Heart right ventricle (tissue), 16 donors: ENCODE data around the gene MAMDC2. TPM values are rescaled to one million over a fixed set of nuclear protein-coding genes. Genes with fewer than 3 reads are reported as not detected.

Source experiments
- ATAC-seq, 8 donors: fragments of 200-7000 bp; cut with Tn5 transposase; one replicate each; pipeline ENCODE4 v1.9.1; 2020; ENCODE audit warnings: mild to moderate bottlenecking in 8 of 8, moderate library complexity in 8 of 8, moderate number of reproducible peaks in 1 of 8
- DNase-seq, 2 donors: peaks; one replicate each; pipeline ENCODE4 v3.0.0-alpha.2; 2020
- H3K27ac ChIP-seq, 10 donors: fragments of 200-600 bp; sonication (generic) in 2 of 10; one replicate each; pipeline versions ENCODE4 v1.5.0 to v1.8.0; 2020 to 2022; ENCODE audit warnings: mild to moderate bottlenecking in 3 of 10
- H3K27me3 ChIP-seq, 7 donors: fragments of 200-600 bp; one replicate each; pipeline ENCODE4 v1.8.0; 2021 to 2022; ENCODE audit warnings: mild to moderate bottlenecking in 2 of 7
- H3K36me3 ChIP-seq, 9 donors: fragments of 200-600 bp; sonication (generic) in 1 of 9; one replicate each; pipeline versions ENCODE4 v1.5.0 to v1.8.0; 2020 to 2022; ENCODE audit warnings: mild to moderate bottlenecking in 2 of 9
- H3K4me1 ChIP-seq, 9 donors: fragments of 200-600 bp; sonication (generic) in 1 of 9; one replicate each; pipeline versions ENCODE4 v1.5.0 to v1.8.0; 2020 to 2022; ENCODE audit warnings: mild to moderate bottlenecking in 4 of 9
- H3K4me3 ChIP-seq, 10 donors: fragments of 200-600 bp; sonication (generic) in 2 of 10; one replicate each; pipeline versions ENCODE4 v1.5.0 to v1.8.0; 2020 to 2022; ENCODE audit warnings: mild to moderate bottlenecking in 7 of 10, moderate library complexity in 2 of 10
- H3K9me3 ChIP-seq, 11 donors: fragments of 200-600 bp in 10 of 11; sonication (generic) in 2 of 11; one replicate each; pipeline versions ENCODE4 v1.5.0 to v1.8.0; 2013 to 2022; ENCODE audit warnings: mild to moderate bottlenecking in 2 of 11, control low read depth in 1 of 11, moderate library complexity in 1 of 11
- WGBS, 2 donors: extraction: QIAGEN DNeasy Blood & Tissue Kit; methylation state at CpG; one replicate each; pipeline ENCODE4 v1.1.7; 2013; ENCODE audit warnings: inconsistent platforms in 1 of 2; 5-methylcytosine and 5-hydroxymethylcytosine counted together
- intact Hi-C, 10 donors: fragments of 100-400 bp; cut with DNase I; formaldehyde crosslinking; loops; one replicate each; pipeline versions ENCODE4 v1.11.1 to v1.14.2; 2022
- polyA plus RNA-seq, 2 donors: library from polyadenylated mRNA; stranded (reverse); fragments of 200-250 nt; gene quantifications; one replicate each; pipeline ENCODE4 v1.2.3, GENCODE V29; 2013
- total RNA-seq, 10 donors: library from RNA; stranded (reverse); fragmentation: NEBNext Ultra II Directional in 3 of 10; extraction: Animal tissue kit (Norgen Biotek cat#: 25700) in 3 of 10; gene quantifications; one replicate each; pipeline versions ENCODE4 v1.2.1 to v1.2.4, GENCODE V29; 2021 to 2023
- TF ChIP-seq, protein P1 (sequence below), 9 donors: fragments of 200-600 bp; sonication (generic) in 2 of 9; IDR thresholded peaks; one replicate each; pipeline versions ENCODE4 v1.5.0 to v1.8.0; 2021 to 2022; ENCODE audit warnings: antibody characterized with exemption in 9 of 9, mild to moderate bottlenecking in 5 of 9, moderate library complexity in 1 of 9
- donor health status: Arrhythmogenic right ventricular cardiomyopathy.
- donor health status: ischemic (EF 13 %, LVEDD 7.1; RV severe dilation, severe dysfunction).
- donor health status: healthy with polysubstance abuse.
- donor health status: DM: no; HTN: yes; CAD: no.
- donor health status: DM: no; HTN: no; CAD: no.
- donor health status: ischemic (EF 25% LVEDD 6.9; RV normal size, moderate dysfunction).
- donor health status: ischemic (EF 25% LVEDD 5.7; RV mildly dilated, moderate dysfunction).
- donor health status: healthy.
- donor health status: DM: yes; HTN: yes; CAD: no.
- donor health status: Ischemic cardiomyopathy.
- donor health status: ischemic (EF 35%, LVEDD 5.7; RV mildly dilated, moderate dysfunction).
- donor health status: nonischemic (EF 11% LVEDD 7.7; RV severe dilation, severe dysfunction).
- donor health status: DM: yes; HTN: yes; CAD: no.
- donor health status: PGD.
- donor health status: ischemic (EF 29% LVEDD 5.4; RV normal size, mild dysfunction).
- donor health status: nonischemic (EF 23%, LVEDD 6.1; RV moderate dilation, normal function).

Gene MAMDC2
- total and polyA plus RNA-seq, 12 donors: 2.3 to 11.8 (median 5.8) TPM

DNA sequence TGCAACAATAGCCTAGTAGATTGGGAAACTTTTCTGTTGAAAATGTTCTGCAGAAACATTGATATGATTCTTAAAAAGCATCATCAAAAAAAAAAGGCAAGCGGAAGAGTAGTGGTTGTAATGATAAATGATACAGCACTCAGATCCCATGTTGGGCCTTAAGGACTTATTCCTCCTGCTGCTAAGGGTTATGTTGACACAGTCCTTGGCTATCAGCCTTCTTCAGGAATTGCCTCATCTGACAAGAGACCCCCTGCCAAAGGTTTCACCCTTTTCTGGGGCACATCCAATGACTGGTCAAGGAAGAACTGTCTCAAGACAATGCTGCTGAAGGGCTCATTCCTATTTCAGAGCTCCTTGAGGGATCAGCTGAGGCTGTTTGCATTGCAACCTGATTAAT, 44.3 kb upstream of the MAMDC2 start:
- 95 to 100% methylated on average over 1 of the region's 1 CpG for WGBS, 2 donors
- TF ChIP-seq, protein P1, sequence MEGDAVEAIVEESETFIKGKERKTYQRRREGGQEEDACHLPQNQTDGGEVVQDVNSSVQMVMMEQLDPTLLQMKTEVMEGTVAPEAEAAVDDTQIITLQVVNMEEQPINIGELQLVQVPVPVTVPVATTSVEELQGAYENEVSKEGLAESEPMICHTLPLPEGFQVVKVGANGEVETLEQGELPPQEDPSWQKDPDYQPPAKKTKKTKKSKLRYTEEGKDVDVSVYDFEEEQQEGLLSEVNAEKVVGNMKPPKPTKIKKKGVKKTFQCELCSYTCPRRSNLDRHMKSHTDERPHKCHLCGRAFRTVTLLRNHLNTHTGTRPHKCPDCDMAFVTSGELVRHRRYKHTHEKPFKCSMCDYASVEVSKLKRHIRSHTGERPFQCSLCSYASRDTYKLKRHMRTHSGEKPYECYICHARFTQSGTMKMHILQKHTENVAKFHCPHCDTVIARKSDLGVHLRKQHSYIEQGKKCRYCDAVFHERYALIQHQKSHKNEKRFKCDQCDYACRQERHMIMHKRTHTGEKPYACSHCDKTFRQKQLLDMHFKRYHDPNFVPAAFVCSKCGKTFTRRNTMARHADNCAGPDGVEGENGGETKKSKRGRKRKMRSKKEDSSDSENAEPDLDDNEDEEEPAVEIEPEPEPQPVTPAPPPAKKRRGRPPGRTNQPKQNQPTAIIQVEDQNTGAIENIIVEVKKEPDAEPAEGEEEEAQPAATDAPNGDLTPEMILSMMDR (IDR thresholded peaks at IDR 0.05): no peak
- intact Hi-C loops: loop anchor here in 2 of 10 donors (10.0 kb wide), 1 partner anchor 45 kb away; the partner anchor contains the start of gene MAMDC2 (in 2 of the 2)
- Histone ChIP-seq H3K9me3 (no peaks in the 10 kb centered on the region), H3K36me3 (no peaks in the 10 kb centered on the region), H3K27ac (no peak overlapping the region), H3K27me3 (no peaks in the 10 kb centered on the region), H3K4me3 (no peak overlapping the region), H3K4me1 (peaks cover 0 to 23% (median 6%) of the 10 kb centered on the region in 9 donors)
- no peak for DNase-seq
- no peak for ATAC-seq

DNA sequence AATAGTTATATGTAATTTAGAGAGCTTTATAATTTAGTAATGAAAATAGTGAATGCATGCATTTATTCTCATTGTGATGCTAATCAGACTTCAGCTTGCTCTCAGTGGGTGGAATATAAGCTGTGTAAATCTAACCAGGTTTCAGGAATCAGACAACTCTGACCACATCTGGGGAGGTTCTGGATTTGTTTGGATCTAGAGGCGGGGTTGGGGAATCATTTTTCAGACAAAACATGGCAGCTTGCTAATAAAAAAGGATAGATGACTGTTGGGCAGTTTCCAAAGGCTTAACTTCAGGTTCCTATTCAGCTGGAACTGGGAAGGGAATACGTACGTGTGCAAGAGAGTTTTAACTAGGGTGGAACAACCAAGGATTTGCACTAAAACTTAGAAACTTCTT, 43.2 kb upstream of the MAMDC2 start:
- Histone ChIP-seq H3K27me3 (no peaks in the 10 kb centered on the region), H3K4me3 (no peak overlapping the region), H3K27ac (no peak overlapping the region), H3K9me3 (no peaks in the 10 kb centered on the region), H3K36me3 (no peaks in the 10 kb centered on the region), H3K4me1 (peaks cover 0 to 23% (median 6%) of the 10 kb centered on the region in 9 donors)
- DNase-seq (no peak), ATAC-seq (no peak)
- intact Hi-C loops: no loop called here
- TF ChIP-seq, protein P1 (IDR thresholded peaks at IDR 0.05): no peak
- WGBS, 2 donors: 87 to 89% methylated on average over 3 of the region's 3 CpGs

DNA sequence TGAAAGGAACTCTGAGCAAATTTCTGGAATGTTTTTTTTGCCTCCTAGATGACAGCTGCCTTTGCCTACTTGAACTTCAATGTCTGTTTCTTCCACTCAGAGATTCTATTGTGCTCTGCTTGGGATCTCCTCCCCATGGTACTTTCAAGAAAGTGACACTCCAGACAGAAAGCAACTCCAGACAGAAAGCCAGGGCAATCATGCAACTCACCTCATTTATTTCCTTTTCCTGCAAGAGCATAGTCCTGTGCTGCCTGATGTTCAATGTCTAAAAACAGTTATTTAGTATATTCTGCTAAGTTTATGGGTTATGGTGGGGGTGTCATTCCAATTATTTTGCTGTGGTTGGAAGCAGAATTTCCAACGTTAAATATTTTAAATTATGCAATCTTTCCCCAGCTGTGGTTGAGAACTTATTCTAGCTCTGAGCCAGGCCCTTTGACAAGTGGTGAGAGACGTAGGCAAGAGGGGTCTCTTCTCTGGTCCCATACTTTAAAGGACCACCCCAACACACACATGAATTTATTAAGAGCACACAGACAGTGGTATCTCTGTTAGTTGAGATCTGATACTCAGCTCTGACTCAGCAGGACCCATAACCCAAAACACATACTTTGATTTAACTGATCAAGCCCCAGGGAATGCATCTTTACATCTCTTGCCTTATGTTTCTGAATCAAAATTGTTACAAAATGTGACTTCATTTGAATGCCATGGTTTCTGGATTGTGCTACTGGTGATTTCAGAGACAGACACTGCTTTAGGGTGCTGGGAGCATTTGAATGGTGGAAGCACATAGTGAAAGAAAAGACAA, 39.5 kb upstream of the MAMDC2 start:
- 67 to 70% methylated on average over 2 of the region's 2 CpGs for WGBS, 2 donors
- intact Hi-C loops: no loop called here
- TF ChIP-seq, protein P1 (IDR thresholded peaks at IDR 0.05): no peak
- Histone ChIP-seq H3K4me3 (no peak overlapping the region), H3K27me3 (no peaks in the 10 kb centered on the region), H3K9me3 (no peaks in the 10 kb centered on the region), H3K27ac (no peak overlapping the region), H3K36me3 (no peaks in the 10 kb centered on the region), H3K4me1 (no peaks in the 10 kb centered on the region)
- DNase-seq: no peak
- ATAC-seq: no peak

DNA sequence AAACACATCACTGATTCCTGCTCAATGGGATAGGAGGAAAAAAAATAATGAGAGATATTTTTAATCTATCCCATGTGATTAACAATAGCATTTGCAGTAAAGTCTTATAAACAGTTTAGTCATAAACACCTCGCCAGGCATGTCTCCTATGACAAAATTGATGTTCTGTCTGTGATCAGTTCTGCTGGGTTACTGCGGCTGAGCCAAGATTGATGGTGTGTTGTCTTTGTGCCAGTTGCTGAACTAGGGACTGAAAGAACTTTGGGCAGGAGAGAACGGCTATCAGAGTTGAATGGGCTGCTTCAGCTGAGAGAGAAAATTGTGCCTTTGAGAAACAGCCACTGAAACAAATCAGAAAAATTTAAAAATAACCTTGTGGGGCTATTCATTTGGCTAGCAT, 37.3 kb upstream of the MAMDC2 start:
- Histone ChIP-seq H3K4me1 (no peaks in the 10 kb centered on the region), H3K27me3 (no peaks in the 10 kb centered on the region), H3K36me3 (no peaks in the 10 kb centered on the region), H3K9me3 (no peaks in the 10 kb centered on the region), H3K4me3 (no peak overlapping the region), H3K27ac (no peak overlapping the region)
- TF ChIP-seq, protein P1 (IDR thresholded peaks at IDR 0.05): no peak
- intact Hi-C loops: no loop called here
- 67 to 84% methylated on average over 3 of the region's 3 CpGs for WGBS, 2 donors
- DNase-seq (no peak), ATAC-seq (no peak)
